Smooth muscle cell (in vitro differentiated cells): ENCODE measurements around the gene PLIN5. TPM values are rescaled to one million over a fixed set of nuclear protein-coding genes. Genes with fewer than 3 reads are reported as not detected.

Source experiments
- DNase-seq: peaks from one replicate; lab custom pipeline; 2025; ENCODE audit not compliant: unreplicated experiment; lab: John Stamatoyannopoulos, UW
- H2AFZ ChIP-seq: fragments of 200-600 bp; sonication (generic); 2 replicates; pipeline ENCODE4 v1.6.0; 2016; ENCODE audit warnings: antibody characterized with exemption, low read depth, mild to moderate bottlenecking
- H3F3A ChIP-seq: fragments of 200-600 bp; sonication (generic); 2 replicates; pipeline ENCODE4 v1.6.0; 2017; ENCODE audit warnings: antibody characterized with exemption, low read depth
- H3K27ac ChIP-seq: fragments of 200-600 bp; sonication (generic); 2 replicates; pipeline ENCODE4 v1.5.1; 2016; ENCODE audit warnings: low read depth, mild to moderate bottlenecking
- H3K27me3 ChIP-seq: fragments of 200-600 bp; sonication (generic); 2 replicates; pipeline ENCODE4 v1.6.1; 2016; ENCODE audit warnings: low read depth, mild to moderate bottlenecking
- H3K36me3 ChIP-seq: fragments of 200-600 bp; sonication (generic); 2 replicates; pipeline ENCODE4 v1.5.1; 2016; ENCODE audit warnings: low read depth
- H3K4me1 ChIP-seq: fragments of 200-600 bp; sonication (generic); 2 replicates; pipeline ENCODE4 v1.5.1; 2016; ENCODE audit warnings: low read depth
- H3K4me2 ChIP-seq: fragments of 200-600 bp; sonication (generic); 2 replicates; pipeline ENCODE4 v1.6.0; 2016; ENCODE audit warnings: mild to moderate bottlenecking
- H3K4me3 ChIP-seq: fragments of 200-600 bp; sonication (generic); 2 replicates; pipeline ENCODE4 v1.5.1; 2016; ENCODE audit warnings: mild to moderate bottlenecking
- H3K79me2 ChIP-seq: fragments of 200-600 bp; sonication (generic); 2 replicates; pipeline ENCODE4 v1.6.0; 2016; ENCODE audit warnings: low read depth, mild to moderate bottlenecking
- H3K9ac ChIP-seq: fragments of 200-600 bp; sonication (generic); 2 replicates; pipeline ENCODE4 v1.6.0; 2016; ENCODE audit warnings: low read depth
- H3K9me3 ChIP-seq: fragments of 200-600 bp; sonication (generic); replicated peaks from 2 replicates; pipeline ENCODE4 v1.5.1; 2016; ENCODE audit warnings: low read depth
- H4K20me1 ChIP-seq: fragments of 200-600 bp; sonication (generic); 2 replicates; pipeline ENCODE4 v1.6.0; 2016; ENCODE audit warnings: low read depth
- WGBS: methylation state at CpG from one replicate; pipeline ENCODE4 v1.1.7; 2016; ENCODE audit warnings: low lambda C conversion rate; 5-methylcytosine and 5-hydroxymethylcytosine counted together
- polyA plus RNA-seq: library from polyadenylated mRNA; unstranded; fragments of >200 nt; fragmentation: Nextera tagmentation; extraction: Ambion mirVana; gene quantifications from 2 replicates; pipeline ENCODE4 v1.2.1, GENCODE V29; 2016
- total RNA-seq: library from RNA; depleted of rRNA; stranded (reverse); fragments of >200 nt; gene quantifications from 2 replicates; pipeline ENCODE4 v1.2.3, GENCODE V29; 2014
- TF ChIP-seq, protein P1 (sequence below): fragments of 200-600 bp; sonication (generic); IDR thresholded peaks from 2 replicates; pipeline ENCODE4 v1.5.1; 2017; ENCODE audit warnings: borderline replicate concordance, mild to moderate bottlenecking, antibody characterized with exemption; ENCODE audit not compliant: insufficient read depth, poor library complexity, severe bottlenecking

The PLIN5 gene
- total and polyA plus RNA-seq, 2 experiments from 2014 or later = not detected

DNA sequence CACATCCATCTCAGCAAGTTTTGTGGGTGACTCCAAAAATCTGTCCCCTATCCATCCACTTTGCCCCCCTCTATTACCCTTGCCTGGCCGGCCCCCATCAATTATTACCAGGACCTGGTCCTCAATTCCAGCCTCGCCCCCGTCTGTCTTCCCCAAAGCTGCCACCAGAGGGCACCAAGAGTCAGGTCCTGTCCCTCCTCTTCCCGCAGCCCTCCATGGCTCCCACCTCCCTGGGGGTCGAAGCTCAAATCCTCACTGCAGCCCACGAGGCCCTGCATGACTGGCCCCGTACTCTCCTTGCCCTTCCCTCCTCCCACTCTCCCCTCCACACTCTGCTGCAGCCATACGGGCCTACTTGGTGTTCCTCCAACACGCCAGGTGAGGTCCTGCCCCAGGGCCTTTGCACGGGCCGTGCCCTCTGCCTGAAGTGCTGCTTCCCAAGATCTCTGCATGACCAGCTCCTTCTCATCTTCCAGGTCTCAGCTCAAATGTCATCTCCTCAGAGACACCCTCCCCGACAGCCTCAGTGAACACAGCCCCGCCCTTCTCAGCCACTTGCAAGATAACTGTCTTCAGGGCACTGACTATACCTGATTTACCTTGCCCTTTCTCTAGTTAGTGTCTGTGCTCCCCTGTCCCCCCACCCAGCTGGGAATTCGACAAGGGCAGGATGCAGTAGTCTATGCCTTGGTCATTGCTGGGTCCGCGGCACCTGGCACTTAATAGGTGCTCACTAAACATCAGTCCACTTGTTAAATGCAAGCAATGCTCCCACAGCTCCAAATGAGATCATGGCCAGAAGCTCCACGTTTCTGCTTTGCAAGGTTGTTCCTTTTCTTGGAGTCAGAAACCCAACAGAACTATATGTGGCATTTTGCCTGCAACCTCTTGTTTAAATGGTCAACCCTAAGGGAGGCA is 41.3 kb upstream of the PLIN5 start:
- H3F3A ChIP-seq = peaks cover 11% of the 10 kb centered on the region
- TF ChIP-seq, protein P1, sequence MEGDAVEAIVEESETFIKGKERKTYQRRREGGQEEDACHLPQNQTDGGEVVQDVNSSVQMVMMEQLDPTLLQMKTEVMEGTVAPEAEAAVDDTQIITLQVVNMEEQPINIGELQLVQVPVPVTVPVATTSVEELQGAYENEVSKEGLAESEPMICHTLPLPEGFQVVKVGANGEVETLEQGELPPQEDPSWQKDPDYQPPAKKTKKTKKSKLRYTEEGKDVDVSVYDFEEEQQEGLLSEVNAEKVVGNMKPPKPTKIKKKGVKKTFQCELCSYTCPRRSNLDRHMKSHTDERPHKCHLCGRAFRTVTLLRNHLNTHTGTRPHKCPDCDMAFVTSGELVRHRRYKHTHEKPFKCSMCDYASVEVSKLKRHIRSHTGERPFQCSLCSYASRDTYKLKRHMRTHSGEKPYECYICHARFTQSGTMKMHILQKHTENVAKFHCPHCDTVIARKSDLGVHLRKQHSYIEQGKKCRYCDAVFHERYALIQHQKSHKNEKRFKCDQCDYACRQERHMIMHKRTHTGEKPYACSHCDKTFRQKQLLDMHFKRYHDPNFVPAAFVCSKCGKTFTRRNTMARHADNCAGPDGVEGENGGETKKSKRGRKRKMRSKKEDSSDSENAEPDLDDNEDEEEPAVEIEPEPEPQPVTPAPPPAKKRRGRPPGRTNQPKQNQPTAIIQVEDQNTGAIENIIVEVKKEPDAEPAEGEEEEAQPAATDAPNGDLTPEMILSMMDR = peak; percentile 69
- 71% methylated on average over 17 of the region's 17 CpGs for WGBS
- H3K27ac ChIP-seq = peak overlapping the region; percentile 70
- peak; percentile 19 for DNase-seq
- H3K4me2 ChIP-seq = no peak overlapping the region
- no peaks in the 10 kb centered on the region for H4K20me1 ChIP-seq
- peaks cover 20% of the 10 kb centered on the region for H3K27me3 ChIP-seq
- no peaks in the 10 kb centered on the region for H3K79me2 ChIP-seq
- no peak overlapping the region for H2AFZ ChIP-seq
- no peaks in the 10 kb centered on the region for H3K36me3 ChIP-seq
- no peaks in the 10 kb centered on the region for H3K9me3 ChIP-seq
- no peak overlapping the region for H3K4me3 ChIP-seq
- no peak overlapping the region for H3K9ac ChIP-seq
- H3K4me1 ChIP-seq = peaks cover 14% of the 10 kb centered on the region

GRCh38 chr19:4575267-4576015 is 40.4 kb upstream of the PLIN5 start:
- H3K36me3 ChIP-seq = no peaks in the 10 kb centered on the region
- H3K9ac ChIP-seq = peak overlapping the region; percentile 68
- peak overlapping the region; percentile 77 for H3K4me2 ChIP-seq
- DNase-seq = peak; percentile 35
- H4K20me1 ChIP-seq = no peaks in the 10 kb centered on the region
- TF ChIP-seq, protein P1 = no peak
- peak overlapping the region; percentile 70 for H3K27ac ChIP-seq
- WGBS = 20% methylated on average over 19 of the region's 19 CpGs
- peak overlapping the region; percentile 54 for H2AFZ ChIP-seq
- H3K9me3 ChIP-seq = no peaks in the 10 kb centered on the region
- H3K4me1 ChIP-seq = peaks cover 14% of the 10 kb centered on the region
- H3K79me2 ChIP-seq = no peaks in the 10 kb centered on the region
- H3K27me3 ChIP-seq = peaks cover 13% of the 10 kb centered on the region
- peaks cover 11% of the 10 kb centered on the region for H3F3A ChIP-seq
- H3K4me3 ChIP-seq = no peak overlapping the region

DNA sequence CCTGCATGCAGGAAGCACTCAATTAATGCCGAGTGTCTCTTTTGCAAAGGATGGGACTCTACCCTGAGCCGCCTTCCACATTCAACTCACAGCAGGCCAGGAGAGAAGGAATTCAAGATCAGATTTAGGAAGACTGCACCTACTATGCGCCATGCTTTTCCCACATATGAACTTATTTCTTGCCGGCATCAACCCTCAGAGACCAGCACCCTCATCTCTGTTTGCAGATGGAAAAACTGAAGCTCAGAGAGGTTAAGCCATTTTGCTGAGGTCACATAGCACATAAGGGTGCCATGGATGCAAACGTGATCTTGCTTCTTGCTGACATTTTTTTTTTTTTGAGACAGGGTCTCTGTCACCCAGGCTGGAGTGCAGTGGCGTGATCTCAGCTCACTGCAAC is 38.7 kb upstream of the PLIN5 start:
- H3K27ac ChIP-seq = no peak overlapping the region
- H3F3A ChIP-seq = peaks cover 11% of the 10 kb centered on the region
- H3K36me3 ChIP-seq = no peaks in the 10 kb centered on the region
- H2AFZ ChIP-seq = no peak overlapping the region
- H3K9me3 ChIP-seq = no peaks in the 10 kb centered on the region
- no peaks in the 10 kb centered on the region for H3K27me3 ChIP-seq
- DNase-seq = no peak
- TF ChIP-seq, protein P1 = no peak
- H3K4me3 ChIP-seq = no peak overlapping the region
- no peaks in the 10 kb centered on the region for H4K20me1 ChIP-seq
- peaks cover 14% of the 10 kb centered on the region for H3K4me1 ChIP-seq
- H3K4me2 ChIP-seq = no peak overlapping the region
- 94% methylated on average over 6 of the region's 6 CpGs for WGBS
- H3K79me2 ChIP-seq = no peaks in the 10 kb centered on the region
- no peak overlapping the region for H3K9ac ChIP-seq
